HepG2 (cell line): Measurements from ENCODE around the gene C5AR1. TPM values are rescaled to one million over a fixed set of nuclear protein-coding genes. Genes with fewer than 3 reads are reported as not detected.
A peak's percentile ranks its signal among the peaks of the same experiment; 100 is the strongest.

ENCODE experiments used
- ARNT2 ChIP-seq: sonication (generic); formaldehyde crosslinking; IDR thresholded peaks from 2 replicates; pipeline ENCODE4 v1.8.0; 2022; ENCODE audit warnings: mild to moderate bottlenecking, low read depth, missing genetic modification reagents, moderate library complexity
- ATF2 ChIP-seq: sonication (generic); formaldehyde crosslinking; IDR thresholded peaks from 2 replicates; pipeline ENCODE4 v1.4.0; 2020; ENCODE audit warnings: missing genetic modification reagents
- ATF4 ChIP-seq, 2 experiments: fragments of 450-650 bp in 1 of 2; sonication (generic) in 1 of 2; formaldehyde crosslinking; IDR thresholded peaks; 2 replicates each; pipeline versions ENCODE4 v1.5.0 to v1.8.0; 2020 to 2022; ENCODE audit warnings: mild to moderate bottlenecking in 1 of 2, missing genetic modification reagents in 1 of 2
- BRCA1 ChIP-seq: sonication (generic); formaldehyde crosslinking; IDR thresholded peaks from 2 replicates; pipeline ENCODE4 v1.4.0; 2020; ENCODE audit warnings: missing genetic modification reagents
- CTCF ChIP-seq: sonication (generic); formaldehyde crosslinking; IDR thresholded peaks from 2 replicates; pipeline ENCODE4 v1.5.0; 2020; ENCODE audit warnings: mild to moderate bottlenecking, missing genetic modification reagents, moderate library complexity
- ELF4 ChIP-seq: sonication (generic); formaldehyde crosslinking; IDR thresholded peaks from 2 replicates; pipeline ENCODE4 v1.5.0; 2020; ENCODE audit warnings: missing genetic modification reagents, mild to moderate bottlenecking, moderate library complexity, borderline replicate concordance
- FOXA3 ChIP-seq: IDR thresholded peaks from 2 replicates; pipeline ENCODE4 v1.6.1; 2016; ENCODE audit warnings: missing genetic modification reagents, missing compliant biosample characterization
- FUBP1 ChIP-seq: sonication (generic); formaldehyde crosslinking; IDR thresholded peaks from 2 replicates; pipeline ENCODE4 v1.5.1; 2020; ENCODE audit warnings: missing genetic modification reagents, mild to moderate bottlenecking, borderline replicate concordance
- GATAD2A ChIP-seq: IDR thresholded peaks from 2 replicates; pipeline ENCODE4 v1.6.1; 2016
- HES4 ChIP-seq: sonication (generic); formaldehyde crosslinking; IDR thresholded peaks from 2 replicates; pipeline ENCODE4 v1.9.0; 2021; ENCODE audit warnings: mild to moderate bottlenecking, missing genetic modification reagents, borderline replicate concordance
- HOXA3 ChIP-seq: sonication (generic); formaldehyde crosslinking; IDR thresholded peaks from 2 replicates; pipeline ENCODE4 v1.5.0; 2020; ENCODE audit warnings: missing genetic modification reagents
- KDM2A ChIP-seq: sonication (generic); formaldehyde crosslinking; IDR thresholded peaks from 2 replicates; pipeline ENCODE4 v1.4.0; 2020; ENCODE audit warnings: low read depth, missing genetic modification reagents, borderline replicate concordance
- RXRB ChIP-seq: IDR thresholded peaks from 2 replicates; pipeline ENCODE4 v1.6.1; 2016; ENCODE audit warnings: borderline replicate concordance, missing genetic modification reagents, missing compliant biosample characterization
- SMAD3 ChIP-seq: sonication (generic); formaldehyde crosslinking; IDR thresholded peaks from 2 replicates; pipeline ENCODE4 v1.4.0; 2020; ENCODE audit warnings: missing genetic modification reagents
- ZNF260 ChIP-seq: sonication (generic); formaldehyde crosslinking; IDR thresholded peaks from 2 replicates; pipeline ENCODE4 v1.4.0; 2020; ENCODE audit warnings: missing genetic modification reagents, low read depth, mild to moderate bottlenecking, borderline replicate concordance
- ZNF562 ChIP-seq: sonication (generic); formaldehyde crosslinking; IDR thresholded peaks from 2 replicates; pipeline ENCODE4 v1.8.0; 2022; ENCODE audit warnings: missing genetic modification reagents, borderline replicate concordance
- ZNF580 ChIP-seq: IDR thresholded peaks from 2 replicates; pipeline ENCODE4 v1.6.1; 2016; ENCODE audit warnings: low read depth, borderline replicate concordance
- ZNF782 ChIP-seq: sonication (generic); formaldehyde crosslinking; IDR thresholded peaks from 2 replicates; pipeline ENCODE4 v1.4.0; 2020; ENCODE audit warnings: missing genetic modification reagents, mild to moderate bottlenecking, borderline replicate concordance
- polyA plus RNA-seq, 8 experiments: library from polyadenylated mRNA; depleted of rRNA in 3 of 8; stranded (reverse) in 7 of 8; unstranded in 1 of 8; fragments of >200 nt; fragmentation: Illumina TruSeq in 4 of 8; extraction: Trizol in 4 of 8; gene quantifications; 2 replicates each; pipeline versions ENCODE4 v1.2.1 to v1.2.3, GENCODE V29; 2011 to 2016; ENCODE audit warnings: low read depth in 4 of 8, missing spikeins in 1 of 8, mixed read lengths in 1 of 8; ENCODE audit not compliant: insufficient read depth in 1 of 8
- total RNA-seq, 5 experiments: library from RNA; depleted of rRNA; stranded (reverse); fragments of >200 nt; fragmentation: Illumina TruSeq; extraction: Trizol; gene quantifications; 2 replicates each; pipeline ENCODE4 v1.2.3, GENCODE V29; 2016; ENCODE audit warnings: low read depth in 1 of 5

The C5AR1 gene
- total and polyA plus RNA-seq, 2 of the 13 experiments (the other 11 are each of a cell fraction or from before 2014, with no cell fraction given): 0.07 to 1.6 TPM

GRCh38 chr19:47296036-47296435, 13.6 kb upstream of the C5AR1 start (continued):
- TF ChIP-seq SMAD3 (CRISPR knock-in tag) (no peak), HES4 (CRISPR knock-in tag) (no peak), FOXA3 (CRISPR knock-in tag) (no peak), ATF4 (CRISPR knock-in tag; IDR thresholded peaks at IDR 0.05) (no peak), GATAD2A (CRISPR knock-in tag) (0 out of 2 replicates have a peak, but pooled peaks have one; percentile 15), HOXA3 (CRISPR knock-in tag) (no peak), ATF2 (CRISPR knock-in tag) (0 out of 2 replicates have a peak, but pooled peaks have one; percentile 32), BRCA1 (CRISPR knock-in tag) (no peak), RXRB (CRISPR knock-in tag) (peak; percentile 26; the same call in 1 of the 2 replicates), ARNT2 (CRISPR knock-in tag) (no peak), FUBP1 (CRISPR knock-in tag) (no peak), ZNF260 (CRISPR knock-in tag) (no peak), ELF4 (CRISPR knock-in tag) (no peak), ZNF782 (no peak), ZNF562 (CRISPR knock-in tag) (no peak), KDM2A (CRISPR knock-in tag) (0 out of 2 replicates have a peak, but pooled peaks have one; percentile 44), CTCF (CRISPR knock-in tag) (peak; percentile 88), ZNF580 (CRISPR knock-in tag) (peak; percentile 39; the same call in 1 of the 2 replicates)
